ENCODE data around the gene PAAF1.
"Not testable (repeated sequence)": the region's sequence is repeated elsewhere in the genome, so short reads cannot be mapped to it uniquely, and the experiment has no call there.

Gene PAAF1

GRCh38 chr11:73888244-73888643 is 11.4 kb downstream of the PAAF1 start:
- DNase-seq, result no peak

GRCh38 chr11:73889019-73889418 is 12.2 kb downstream of the PAAF1 start:
- no peak for DNase-seq

GRCh38 chr11:73889536-73889935 is 12.7 kb downstream of the PAAF1 start:
- no peak for DNase-seq

GRCh38 chr11:73893041-73893440 is 16.2 kb downstream of the PAAF1 start:
- no peak for DNase-seq

- no peak for DNase-seq
Measured at GRCh38 chr11:73894725-73895335, 18.0 kb downstream of the PAAF1 start.

- no peak for DNase-seq
Measured at GRCh38 chr11:73902303-73902702, 25.5 kb downstream of the PAAF1 start.

- DNase-seq, result no peak
Measured at GRCh38 chr11:73907191-73907590, 30.4 kb downstream of the PAAF1 start.

GRCh38 chr11:73912026-73912425 is 35.2 kb downstream of the PAAF1 start:
- no peak for DNase-seq

- no peak for DNase-seq
Measured at GRCh38 chr11:73913472-73913871, 36.7 kb downstream of the PAAF1 start.

GRCh38 chr11:73914284-73914683 is 37.5 kb downstream of the PAAF1 start:
- no peak for DNase-seq

- DNase-seq, result no peak
Measured at GRCh38 chr11:73916435-73916834, 39.6 kb downstream of the PAAF1 start.

GRCh38 chr11:73921180-73921579 is 44.4 kb downstream of the PAAF1 start:
- DNase-seq, result no peak

GRCh38 chr11:73929388-73929787 is 52.6 kb downstream of the PAAF1 start:
- no peak for DNase-seq

- DNase-seq, result no peak
Measured at GRCh38 chr11:73931039-73931645, 54.3 kb downstream of the PAAF1 start.

- no peak for DNase-seq
Measured at GRCh38 chr11:73931951-73932350, 55.2 kb downstream of the PAAF1 start.

GRCh38 chr11:73932781-73933180 is 56.0 kb downstream of the PAAF1 start:
- no peak for DNase-seq

GRCh38 chr11:73936047-73936446 is 59.2 kb downstream of the PAAF1 start:
- DNase-seq, result not testable (repeated sequence)

- DNase-seq, result no peak
Measured at GRCh38 chr11:73939096-73939495, 62.3 kb downstream of the PAAF1 start.

- DNase-seq, result no peak
Measured at GRCh38 chr11:73940801-73941570, 64.2 kb downstream of the PAAF1 start.

GRCh38 chr11:73942010-73942409 is 65.2 kb downstream of the PAAF1 start:
- DNase-seq, result no peak

GRCh38 chr11:73944085-73944484 is 67.3 kb downstream of the PAAF1 start:
- DNase-seq, result no peak

GRCh38 chr11:73944901-73945300 is 68.1 kb downstream of the PAAF1 start:
- no peak for DNase-seq

- DNase-seq, result no peak
Measured at GRCh38 chr11:73945396-73945795, 68.6 kb downstream of the PAAF1 start.

GRCh38 chr11:73946798-73947458 is 70.1 kb downstream of the PAAF1 start:
- DNase-seq, result no peak

All from activated CD4-positive, CD25-positive, alpha-beta regulatory T cell treated with anti-CD3 and anti-CD28 coated beads, Interleukin-2, amount 50 U/mL, for 72 hours (primary cell).